GM04504 (cell line): ENCODE data around the gene SYMPK.
"Not testable (repeated sequence)": the region's sequence is repeated elsewhere in the genome, so short reads cannot be mapped to it uniquely, and the experiment has no call there.

Source experiments
- DNase-seq: peaks from one replicate; pipeline ENCODE4 v3.0.0-alpha.2; 2012; ENCODE audit warnings: low read depth

Gene SYMPK

GRCh38 chr19:45885556-45886426, 22.8 kb upstream of the SYMPK start, which contains the start of gene IRF2BP1:
Gene IRF2BP1, minus strand, starts transcription at chr19:45886141. Its CDS starts 367 bp downstream, at chr19:45885774.
- peak; percentile 83 for DNase-seq

GRCh38 chr19:45884682-45885555, 22.0 kb upstream of the SYMPK start:
- no peak for DNase-seq

DNA sequence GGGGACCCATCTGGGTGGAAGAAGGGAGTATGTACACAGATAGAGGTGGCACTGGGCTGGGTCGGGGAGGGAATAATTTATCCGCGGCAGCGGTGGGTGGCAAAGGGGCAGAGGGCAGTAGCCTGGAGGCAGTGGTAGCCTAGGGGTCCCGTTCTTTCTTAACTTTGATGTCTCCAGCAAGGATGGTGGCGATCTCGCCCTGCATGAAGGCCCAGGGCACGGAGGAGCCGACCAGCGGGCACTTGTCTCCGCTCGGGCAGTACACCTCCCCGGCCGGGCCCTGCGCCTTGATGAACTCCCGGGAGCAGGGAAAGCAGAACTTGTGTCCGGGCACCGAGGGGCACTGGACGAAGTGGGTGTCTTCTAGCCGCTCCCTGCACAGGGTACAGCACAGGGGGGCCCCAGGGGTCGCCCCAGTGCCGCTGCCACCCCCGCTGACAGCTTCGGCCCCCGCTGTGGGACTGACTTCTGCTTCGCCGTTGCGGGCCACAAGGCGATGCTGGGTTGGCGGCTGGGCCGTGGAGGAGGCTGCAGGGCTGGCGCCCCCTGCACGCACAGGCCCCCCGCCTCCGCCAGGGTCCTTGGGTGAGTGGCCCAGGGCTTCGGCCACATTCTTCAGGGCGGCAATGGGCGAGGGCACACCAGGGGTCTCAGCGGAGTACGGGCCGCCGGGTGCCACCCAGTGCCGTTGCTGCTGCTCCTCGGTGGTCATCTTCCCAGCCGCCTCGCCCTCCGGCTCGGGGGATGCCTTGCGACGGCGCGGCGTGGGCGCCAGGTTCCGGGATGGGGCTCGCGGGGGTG, 21.1 kb upstream of the SYMPK start:
- DNase-seq = no peak

GRCh38 chr19:45883586-45883880, 20.6 kb upstream of the SYMPK start:
- no peak for DNase-seq

DNA sequence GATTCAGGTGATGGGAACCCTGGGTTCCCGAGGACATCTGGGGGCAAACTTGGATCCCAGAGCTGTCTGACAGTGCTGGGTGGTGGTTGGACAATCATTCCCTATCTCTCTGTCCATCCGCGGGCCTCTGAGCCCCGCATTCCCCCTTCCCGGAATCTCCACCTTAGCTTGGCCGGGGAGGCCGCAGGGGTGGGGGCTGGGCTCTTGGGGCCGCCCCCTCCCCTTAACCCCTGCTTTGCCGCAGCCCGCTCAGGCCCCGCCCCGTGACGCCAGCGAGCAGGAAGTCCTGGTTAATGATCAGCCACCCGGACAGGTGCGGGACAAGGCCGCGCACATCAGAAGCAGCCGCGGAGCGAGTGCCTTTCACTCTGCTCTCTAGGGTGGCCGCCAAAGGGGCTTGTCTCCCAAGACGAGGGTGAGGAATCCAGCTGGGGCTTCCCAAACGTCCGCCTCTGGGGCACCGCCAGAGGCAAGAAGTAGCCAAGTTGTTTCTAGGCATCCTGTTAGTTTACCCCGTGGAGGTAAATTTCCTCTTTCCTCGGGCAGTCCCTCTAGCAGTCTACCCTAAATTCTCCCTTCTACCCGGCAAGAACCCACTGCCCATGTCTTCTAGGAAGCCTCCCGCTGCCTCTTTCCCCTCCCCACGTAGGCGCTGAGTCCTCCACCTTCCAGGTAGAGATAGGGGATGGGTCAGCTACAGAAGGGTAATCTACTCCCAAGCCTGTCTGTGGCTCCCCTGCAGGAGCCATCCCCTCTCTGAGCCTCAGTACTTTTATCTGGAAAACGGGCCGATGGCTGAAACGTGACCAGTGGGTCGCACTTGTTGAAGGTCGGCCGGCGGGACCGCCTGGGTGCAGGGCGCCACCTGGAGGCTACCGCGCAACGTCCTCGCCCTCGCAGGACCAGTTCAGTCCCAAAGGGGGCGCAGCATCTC, 20.0 kb upstream of the SYMPK start:
- DNase-seq = peak; percentile 50

GRCh38 chr19:45881909-45882528, 19.1 kb upstream of the SYMPK start:
- DNase-seq = no peak

- DNase-seq = no peak
Observed at GRCh38 chr19:45881082-45881908, 18.3 kb upstream of the SYMPK start.

- no peak for DNase-seq
Observed at GRCh38 chr19:45879971-45880370, 17.0 kb upstream of the SYMPK start.

- DNase-seq = no peak
Observed at GRCh38 chr19:45879055-45879454, 16.1 kb upstream of the SYMPK start.

DNA sequence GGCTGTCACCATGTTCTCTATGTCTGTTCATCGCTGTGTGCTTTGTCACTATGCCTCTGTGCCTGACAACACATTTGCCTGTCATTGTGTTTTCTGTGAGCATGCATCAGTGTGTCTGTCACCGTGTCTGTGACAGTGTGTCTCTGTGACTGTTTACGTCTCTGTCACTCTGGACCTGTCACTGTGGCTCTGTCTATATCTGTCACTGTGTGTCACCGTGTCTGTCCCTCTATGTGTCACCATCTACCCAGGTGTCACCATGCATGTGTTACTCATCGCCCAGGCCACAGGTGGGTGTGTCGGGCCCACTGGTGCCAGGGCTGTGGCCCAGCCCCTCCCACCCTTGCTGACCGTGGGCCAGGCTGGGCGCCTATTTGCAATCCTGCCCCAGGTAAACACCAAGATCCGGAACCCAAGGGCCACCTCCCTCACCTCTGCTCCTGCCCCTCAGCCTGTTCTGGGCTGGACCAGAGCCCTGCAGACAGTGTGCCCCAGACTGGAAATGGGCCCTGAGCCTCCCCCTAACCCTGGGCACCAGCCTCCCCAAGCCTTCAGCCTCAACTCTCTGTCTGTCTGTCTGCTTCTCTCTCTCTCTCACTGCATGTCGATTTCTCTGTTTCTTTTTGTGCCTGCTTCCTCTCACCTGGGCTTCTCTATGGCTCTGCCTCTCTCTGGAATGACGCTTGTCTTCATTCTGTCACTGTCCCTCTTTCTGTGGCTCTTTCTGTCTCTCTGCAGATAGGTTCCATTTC, 15.3 kb upstream of the SYMPK start:
- DNase-seq = no peak

DNA sequence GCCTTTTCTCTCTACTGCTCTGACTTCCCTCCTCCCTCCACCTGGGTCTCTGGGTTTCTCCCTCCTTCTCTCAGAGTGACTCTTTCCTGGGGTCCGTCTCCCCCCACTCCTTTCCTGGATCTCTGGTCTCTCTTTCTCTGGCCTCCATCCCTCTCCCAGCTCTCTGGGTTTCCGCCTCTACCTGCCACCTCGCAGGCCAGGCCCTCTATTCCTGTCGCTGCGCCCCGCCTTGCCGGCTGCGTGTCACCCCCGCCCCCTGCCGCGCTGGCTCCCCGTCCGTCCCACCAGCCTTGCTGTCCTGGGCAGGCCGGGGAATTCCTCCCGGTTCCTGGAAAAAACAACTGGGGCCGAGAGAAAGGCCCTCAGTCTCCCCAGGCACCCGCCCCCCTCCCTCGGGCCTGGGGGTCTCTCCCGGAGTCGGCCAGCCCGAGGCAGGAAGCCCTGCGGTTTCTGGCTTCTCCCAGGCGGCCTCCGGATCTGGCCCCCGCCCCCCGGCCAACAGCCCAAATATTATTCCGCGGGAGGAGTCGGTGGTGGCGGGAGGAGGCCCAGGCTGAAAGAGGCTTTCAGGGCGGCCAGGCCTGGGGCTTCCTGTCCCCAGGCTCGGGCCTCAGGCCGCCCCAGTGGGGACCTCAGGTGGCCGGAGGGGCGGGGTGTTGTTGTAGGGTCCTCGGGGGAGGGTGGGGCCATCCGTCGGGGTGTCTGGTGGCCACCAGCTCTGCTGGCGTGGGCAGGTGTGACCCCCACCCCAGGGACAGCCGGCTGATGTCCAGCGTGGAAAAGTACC, 13.7 kb upstream of the SYMPK start:
- no peak for DNase-seq

DNA sequence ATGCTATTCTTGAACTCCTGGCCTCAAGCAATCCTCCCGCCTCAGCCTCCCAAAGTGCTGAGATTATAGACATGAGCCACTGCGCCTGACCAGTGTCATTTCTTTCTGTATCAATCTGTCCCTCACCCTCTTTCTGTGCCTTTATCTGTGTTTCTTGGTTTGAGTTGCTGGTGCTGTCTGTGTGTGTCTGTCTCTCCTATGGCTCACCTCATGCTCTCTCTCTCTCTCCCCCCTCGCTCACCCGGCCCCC, 13.1 kb upstream of the SYMPK start:
- DNase-seq = no peak

GRCh38 chr19:45874620-45874966, 11.6 kb upstream of the SYMPK start:
- no peak for DNase-seq

- no peak for DNase-seq
Observed at GRCh38 chr19:45873219-45873772, 10.3 kb upstream of the SYMPK start.

DNA sequence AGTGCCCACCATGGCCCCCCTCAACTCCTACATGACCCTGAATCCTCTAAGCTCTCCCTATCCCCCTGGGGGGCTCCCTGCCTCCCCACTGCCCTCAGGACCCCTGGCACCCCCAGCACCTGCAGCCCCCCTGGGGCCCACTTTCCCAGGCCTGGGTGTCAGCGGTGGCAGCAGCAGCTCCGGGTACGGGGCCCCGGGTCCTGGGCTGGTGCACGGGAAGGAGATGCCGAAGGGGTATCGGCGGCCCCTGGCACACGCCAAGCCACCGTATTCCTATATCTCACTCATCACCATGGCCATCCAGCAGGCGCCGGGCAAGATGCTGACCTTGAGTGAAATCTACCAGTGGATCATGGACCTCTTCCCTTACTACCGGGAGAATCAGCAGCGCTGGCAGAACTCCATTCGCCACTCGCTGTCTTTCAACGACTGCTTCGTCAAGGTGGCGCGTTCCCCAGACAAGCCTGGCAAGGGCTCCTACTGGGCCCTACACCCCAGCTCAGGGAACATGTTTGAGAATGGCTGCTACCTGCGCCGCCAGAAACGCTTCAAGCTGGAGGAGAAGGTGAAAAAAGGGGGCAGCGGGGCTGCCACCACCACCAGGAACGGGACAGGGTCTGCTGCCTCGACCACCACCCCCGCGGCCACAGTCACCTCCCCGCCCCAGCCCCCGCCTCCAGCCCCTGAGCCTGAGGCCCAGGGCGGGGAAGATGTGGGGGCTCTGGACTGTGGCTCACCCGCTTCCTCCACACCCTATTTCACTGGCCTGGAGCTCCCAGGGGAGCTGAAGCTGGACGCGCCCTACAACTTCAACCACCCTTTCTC, 9.4 kb upstream of the SYMPK start:
- DNase-seq = no peak

DNA sequence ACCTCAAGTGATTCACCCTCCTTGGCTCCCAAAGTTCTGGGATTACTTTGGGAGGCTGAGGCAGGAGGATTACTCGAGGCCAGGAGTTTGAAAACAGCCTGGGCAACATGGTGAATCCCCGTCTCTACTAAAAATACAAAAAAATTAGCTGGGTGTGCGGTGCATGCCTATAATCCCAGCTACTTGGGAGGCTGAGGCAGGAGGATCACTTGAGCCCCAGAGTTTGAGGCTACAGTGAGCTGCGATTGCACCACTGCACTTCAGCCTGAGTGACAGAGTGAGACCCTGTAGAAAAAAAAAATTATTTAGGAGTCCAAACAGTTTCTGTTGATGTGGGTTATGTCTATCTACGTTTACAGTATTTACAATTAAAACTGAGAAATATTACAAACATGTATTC, 7.9 kb upstream of the SYMPK start:
- DNase-seq = no peak

- DNase-seq = not testable (repeated sequence)
Observed at GRCh38 chr19:45867241-45867640, 4.3 kb upstream of the SYMPK start.
